Fibroblast of lung (primary cell): ENCODE results near the gene MSI2. TPM values are rescaled to one million over a fixed set of nuclear protein-coding genes. Genes with fewer than 3 reads are reported as not detected.
A peak's percentile ranks its signal among the peaks of the same experiment; 100 is the strongest.

Experiments used
- DNase-seq, 2 donors: peaks; one replicate each; pipeline versions ENCODE4 v3.0.0 to v3.0.0-alpha.2; 2010; ENCODE audit warnings: low read depth in 2 of 2
- H2AFZ ChIP-seq: 2 replicates; pipeline ENCODE4 v1.5.1; 2012; ENCODE audit warnings: low read length, control low read depth, inconsistent platforms
- H3K27ac ChIP-seq: 2 replicates; pipeline ENCODE4 v1.5.1; 2011; ENCODE audit warnings: low read length, control low read depth; ENCODE audit not compliant: insufficient read depth
- H3K27me3 ChIP-seq: 2 replicates; pipeline ENCODE4 v1.5.1; 2011; ENCODE audit warnings: mild to moderate bottlenecking, low read length; ENCODE audit not compliant: control insufficient read depth, insufficient read depth
- H3K36me3 ChIP-seq: 2 replicates; pipeline ENCODE4 v1.5.1; 2011; ENCODE audit warnings: low read length; ENCODE audit not compliant: control insufficient read depth, insufficient read depth
- H3K4me1 ChIP-seq: 2 replicates; pipeline ENCODE4 v1.5.1; 2011; ENCODE audit warnings: low read length; ENCODE audit not compliant: control insufficient read depth, insufficient read depth; ENCODE audit errors: extremely low read depth
- H3K4me2 ChIP-seq: 2 replicates; pipeline ENCODE4 v1.5.1; 2011; ENCODE audit warnings: low read length, control low read depth; ENCODE audit not compliant: insufficient read depth; ENCODE audit errors: extremely low read depth
- H3K4me3 ChIP-seq, 4 experiments: fragments of 200-600 bp in 1 of 4; sonication (generic) in 1 of 4; replicated peaks in 1 of 4; 2 replicates each; pipeline ENCODE4 v1.5.1; 2011 to 2016; ENCODE audit warnings: low read length in 4 of 4, low read depth in 3 of 4, mild to moderate bottlenecking in 3 of 4, control low read depth in 2 of 4, inconsistent platforms in 1 of 4, mixed read lengths in 1 of 4; ENCODE audit not compliant: insufficient read depth in 1 of 4; ENCODE audit errors: control extremely low read depth in 1 of 4
- H3K79me2 ChIP-seq: 2 replicates; pipeline ENCODE4 v1.5.1; 2012; ENCODE audit warnings: mild to moderate bottlenecking, low read length, inconsistent platforms; ENCODE audit not compliant: control insufficient read depth, insufficient read depth
- H3K9ac ChIP-seq: 2 replicates; pipeline ENCODE4 v1.5.1; 2011; ENCODE audit warnings: mild to moderate bottlenecking, low read length, control low read depth; ENCODE audit not compliant: insufficient read depth
- H3K9me3 ChIP-seq: 2 replicates; pipeline ENCODE4 v1.5.1; 2012; ENCODE audit warnings: low read depth, low read length; ENCODE audit not compliant: control insufficient read depth, insufficient read depth
- H4K20me1 ChIP-seq: 2 replicates; pipeline ENCODE4 v1.5.1; 2011; ENCODE audit warnings: low read length; ENCODE audit not compliant: control insufficient read depth, insufficient read depth; ENCODE audit errors: extremely low read depth
- EZH2 ChIP-seq: IDR thresholded peaks from 2 replicates; pipeline ENCODE4 v1.5.1; 2012; ENCODE audit warnings: low read length, control low read depth, mild to moderate bottlenecking; ENCODE audit errors: missing control alignments
- polyA minus RNA-seq: library from RNA; depleted of rRNA, polyadenylated mRNA; stranded (reverse); fragments of >200 nt; gene quantifications from 2 replicates; pipeline ENCODE4 v1.2.3, GENCODE V29; 2011; ENCODE audit warnings: low replicate concordance
- polyA plus RNA-seq, 2 donors: library from polyadenylated mRNA; depleted of rRNA in 1 of 2; stranded (reverse) in 1 of 2; unstranded in 1 of 2; fragments of >200 nt; gene quantifications; 2 replicates each; pipeline ENCODE4 v1.2.1, GENCODE V29; 2011 to 2012; ENCODE audit warnings: missing spikeins in 1 of 2
- total RNA-seq: library from RNA; depleted of rRNA; stranded (reverse); fragments of >200 nt; gene quantifications from 2 replicates; pipeline ENCODE4 v1.2.1, GENCODE V29; 2014
- TF ChIP-seq, protein P1 (sequence below), 2 donors: IDR thresholded peaks in 1 of 2; conservative IDR thresholded peaks in 1 of 2; 1 replicate in 1 of 2; 2 replicates in 1 of 2; pipeline ENCODE4 v1.5.1; 2011 to 2012; ENCODE audit warnings: low read length in 2 of 2, control low read depth in 1 of 2, inconsistent platforms in 1 of 2, low read depth in 1 of 2, mild to moderate bottlenecking in 1 of 2

Gene MSI2
- total RNA-seq, result 11.0 and 14.2 TPM in 2 replicates
- 6.8 and 9.2 TPM in 2 replicates for polyA plus RNA-seq
- 10.0 and 10.4 TPM in 2 replicates for polyA plus RNA-seq (2012)
- 12.0 and 31.8 TPM in 2 replicates for polyA minus RNA-seq

DNA sequence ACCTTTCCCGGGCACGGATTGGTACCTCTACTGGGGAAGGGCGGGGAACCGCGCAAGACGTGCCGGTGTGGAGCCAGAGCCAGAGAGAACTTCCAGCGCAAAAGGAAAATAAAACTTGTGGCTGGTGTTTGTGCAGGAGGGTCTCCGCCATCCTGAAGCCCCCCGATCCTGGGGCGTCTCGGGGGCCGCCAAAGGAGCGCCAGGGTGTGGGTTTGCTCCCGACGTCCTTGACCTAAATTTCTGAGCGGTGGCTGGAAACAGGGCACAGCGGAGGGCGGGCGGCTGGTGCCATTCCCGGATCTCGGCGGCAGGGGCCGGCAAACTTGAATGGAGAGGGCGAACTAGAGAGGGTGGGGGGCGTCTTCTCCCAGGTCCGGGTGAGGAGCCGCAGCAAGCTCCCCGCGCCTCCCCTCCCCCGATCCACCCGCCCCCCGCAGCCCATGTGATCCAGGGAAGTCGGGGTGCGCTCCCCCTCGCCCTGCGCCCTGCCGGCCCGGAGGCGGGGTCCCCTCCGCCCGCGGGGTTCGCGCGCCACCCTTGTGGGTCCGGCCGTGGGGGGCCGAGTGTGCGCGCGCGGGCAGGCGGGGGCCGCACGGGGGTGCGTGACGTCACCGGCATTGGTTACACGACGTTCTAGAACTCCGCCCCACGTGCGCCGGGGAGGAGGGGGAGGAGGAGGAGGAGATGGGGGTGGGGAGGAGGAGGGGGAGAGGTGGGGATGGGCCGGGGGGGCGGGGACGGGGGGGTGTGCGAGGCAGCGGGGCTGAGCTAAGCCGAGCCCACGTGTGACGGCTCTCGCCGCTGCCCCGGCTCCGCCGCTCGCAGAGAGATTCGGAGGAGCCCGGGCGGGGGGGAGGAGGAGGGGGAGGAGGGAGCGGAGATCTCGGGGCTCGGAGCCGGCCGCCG is at the start of gene MSI2:
TSS of gene MSI2 (plus strand) at position 748 of the 906 bp plus-strand sequence. CDS start 220 bp downstream, outside the sequence.
- no peaks in the 10 kb centered on the region for H3K9me3 ChIP-seq
- H3K27me3 ChIP-seq, result peaks cover 9% of the 10 kb centered on the region
- no peak within 1 kb of the TSS for H3K27ac ChIP-seq
- peak; percentile 82 to 88 for DNase-seq
- peak within 1 kb of the TSS; percentile 96 for H3K4me2 ChIP-seq
- peaks cover 3% of the 10 kb centered on the region for H3K4me1 ChIP-seq
- H3K9ac ChIP-seq, result peak within 1 kb of the TSS; percentile 41
- H4K20me1 ChIP-seq, result no peaks in the 10 kb centered on the region
- TF ChIP-seq, protein P1, sequence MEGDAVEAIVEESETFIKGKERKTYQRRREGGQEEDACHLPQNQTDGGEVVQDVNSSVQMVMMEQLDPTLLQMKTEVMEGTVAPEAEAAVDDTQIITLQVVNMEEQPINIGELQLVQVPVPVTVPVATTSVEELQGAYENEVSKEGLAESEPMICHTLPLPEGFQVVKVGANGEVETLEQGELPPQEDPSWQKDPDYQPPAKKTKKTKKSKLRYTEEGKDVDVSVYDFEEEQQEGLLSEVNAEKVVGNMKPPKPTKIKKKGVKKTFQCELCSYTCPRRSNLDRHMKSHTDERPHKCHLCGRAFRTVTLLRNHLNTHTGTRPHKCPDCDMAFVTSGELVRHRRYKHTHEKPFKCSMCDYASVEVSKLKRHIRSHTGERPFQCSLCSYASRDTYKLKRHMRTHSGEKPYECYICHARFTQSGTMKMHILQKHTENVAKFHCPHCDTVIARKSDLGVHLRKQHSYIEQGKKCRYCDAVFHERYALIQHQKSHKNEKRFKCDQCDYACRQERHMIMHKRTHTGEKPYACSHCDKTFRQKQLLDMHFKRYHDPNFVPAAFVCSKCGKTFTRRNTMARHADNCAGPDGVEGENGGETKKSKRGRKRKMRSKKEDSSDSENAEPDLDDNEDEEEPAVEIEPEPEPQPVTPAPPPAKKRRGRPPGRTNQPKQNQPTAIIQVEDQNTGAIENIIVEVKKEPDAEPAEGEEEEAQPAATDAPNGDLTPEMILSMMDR (conservative IDR thresholded peaks at IDR 0.05 in 1 of 2, IDR thresholded peaks at IDR 0.05 in 1 of 2; ENCODE audit: low read depth in 1 of 2, low read length in 2 of 2), result no peak
- TF ChIP-seq EZH2, result no peak
- H2AFZ ChIP-seq, result peak within 1 kb of the TSS; percentile 64
- H3K36me3 ChIP-seq, result no peaks in the 10 kb centered on the region
- no peaks in the 10 kb centered on the region for H3K79me2 ChIP-seq
- H3K4me3 ChIP-seq, result peak within 1 kb of the TSS; percentile 55 to 95 (median 70)

DNA sequence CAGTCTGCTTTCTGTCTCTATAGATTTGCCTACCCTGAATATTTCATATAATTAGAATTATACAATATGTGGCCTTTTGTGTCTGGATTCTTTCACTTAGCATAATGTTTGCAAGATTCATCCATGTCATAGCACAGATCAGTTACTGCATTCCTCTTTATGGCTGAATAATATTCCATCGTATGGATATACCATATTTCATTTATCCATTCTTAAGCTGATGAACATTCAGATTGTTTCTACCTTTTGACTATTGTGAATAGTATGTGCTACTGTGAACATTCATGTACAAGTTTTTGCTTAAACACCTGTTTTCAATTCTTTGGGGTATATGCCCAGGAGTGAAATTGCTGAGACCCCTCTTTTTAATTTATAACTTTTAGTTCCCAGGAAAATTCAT is 49.4 kb upstream of the MSI2 start:
- Histone ChIP-seq H3K36me3 (no peaks in the 10 kb centered on the region), H3K9me3 (no peaks in the 10 kb centered on the region), H3K27ac (no peak overlapping the region), H3K4me2 (no peak overlapping the region), H3K27me3 (no peaks in the 10 kb centered on the region), H4K20me1 (no peaks in the 10 kb centered on the region), H3K9ac (no peak overlapping the region), H3K4me3 (no peak overlapping the region), H3K79me2 (no peaks in the 10 kb centered on the region), H2AFZ (no peak overlapping the region), H3K4me1 (no peaks in the 10 kb centered on the region)
- no peak for DNase-seq
- TF ChIP-seq, protein P1 (conservative IDR thresholded peaks at IDR 0.05 in 1 of 2, IDR thresholded peaks at IDR 0.05 in 1 of 2; ENCODE audit: low read depth in 1 of 2, low read length in 2 of 2), result no peak
- TF ChIP-seq EZH2, result no peak

DNA sequence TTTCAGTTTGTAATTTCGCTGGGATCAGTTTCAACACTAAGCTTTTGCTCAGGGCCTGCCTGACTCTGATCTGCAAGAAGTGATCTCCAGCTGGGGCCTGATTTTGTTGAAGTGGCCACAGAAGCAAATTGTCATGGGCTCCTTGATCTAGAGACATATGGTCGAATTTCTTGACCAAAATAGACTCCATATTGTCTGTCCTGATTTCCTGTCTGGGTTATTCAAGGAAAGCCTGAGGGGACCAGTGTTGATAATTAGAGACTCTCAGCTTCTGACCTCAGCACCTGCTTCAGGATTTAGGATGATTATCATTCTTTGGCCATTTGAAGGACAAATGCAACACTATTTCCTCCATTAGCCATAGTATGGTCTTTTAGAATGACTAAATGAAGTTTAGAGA is 48.9 kb upstream of the MSI2 start:
- Histone ChIP-seq H3K4me1 (no peaks in the 10 kb centered on the region), H3K27me3 (no peaks in the 10 kb centered on the region), H3K9me3 (no peaks in the 10 kb centered on the region), H3K27ac (no peak overlapping the region), H3K4me2 (no peak overlapping the region), H3K9ac (no peak overlapping the region), H3K4me3 (no peak overlapping the region), H4K20me1 (no peaks in the 10 kb centered on the region), H3K36me3 (no peaks in the 10 kb centered on the region), H2AFZ (no peak overlapping the region), H3K79me2 (no peaks in the 10 kb centered on the region)
- no peak for TF ChIP-seq EZH2
- TF ChIP-seq, protein P1 (conservative IDR thresholded peaks at IDR 0.05 in 1 of 2, IDR thresholded peaks at IDR 0.05 in 1 of 2; ENCODE audit: low read depth in 1 of 2, low read length in 2 of 2), result no peak
- no peak for DNase-seq
